Thyroid gland (tissue), 4 donors: Measurements from ENCODE around the gene FYB1.

Source experiments
- CTCF ChIP-seq, 6 experiments: fragments of 200-600 bp in 3 of 6; fragments of 450-650 bp in 3 of 6; sonication (generic) in 3 of 6; IDR thresholded peaks; one replicate each; pipeline ENCODE4 v1.5.1; 2016 to 2019; ENCODE audit warnings: antibody characterized with exemption in 6 of 6, mild to moderate bottlenecking in 2 of 6, inconsistent platforms in 1 of 6, moderate library complexity in 1 of 6
- POLR2A ChIP-seq, 2 donors: fragments of 450-650 bp; IDR thresholded peaks; one replicate each; pipeline ENCODE4 v1.6.1; 2017; ENCODE audit warnings: antibody characterized with exemption in 2 of 2, mild to moderate bottlenecking in 2 of 2, moderate library complexity in 1 of 2

GRCh38 chr5:39186289-39186688, 33.1 kb downstream of the FYB1 start:
- TF ChIP-seq CTCF (IDR thresholded peaks at IDR 0.05) (no peak), POLR2A (IDR thresholded peaks at IDR 0.05) (no peak)
